Activated T-cell treated with anti-CD3 and anti-CD28 coated beads, Interleukin-2, amount 50 U/mL, for 24 hours (primary cell): ENCODE results near the gene FIBIN.

Experiments
- DNase-seq: peaks from one replicate; pipeline ENCODE4 v3.0.0-alpha.2; 2020
- H3K27ac Mint-ChIP-seq: 2 replicates; pipeline ENCODE4 v1.8.0; 2020; ENCODE audit warnings: mild to moderate bottlenecking, mixed read lengths
- H3K27me3 Mint-ChIP-seq: 2 replicates; pipeline ENCODE4 v1.8.0; 2020; ENCODE audit warnings: mixed read lengths
- H3K36me3 Mint-ChIP-seq: 2 replicates; pipeline ENCODE4 v1.8.0; 2020; ENCODE audit warnings: low read depth, mixed read lengths
- H3K4me1 Mint-ChIP-seq: 2 replicates; pipeline ENCODE4 v1.8.0; 2020; ENCODE audit warnings: low read depth, mixed read lengths
- H3K4me3 Mint-ChIP-seq: 2 replicates; pipeline ENCODE4 v1.8.0; 2020; ENCODE audit warnings: mild to moderate bottlenecking, moderate library complexity, mixed read lengths
- H3K9me3 Mint-ChIP-seq: 2 replicates; pipeline ENCODE4 v1.8.0; 2020; ENCODE audit warnings: mixed read lengths

The FIBIN gene

DNA sequence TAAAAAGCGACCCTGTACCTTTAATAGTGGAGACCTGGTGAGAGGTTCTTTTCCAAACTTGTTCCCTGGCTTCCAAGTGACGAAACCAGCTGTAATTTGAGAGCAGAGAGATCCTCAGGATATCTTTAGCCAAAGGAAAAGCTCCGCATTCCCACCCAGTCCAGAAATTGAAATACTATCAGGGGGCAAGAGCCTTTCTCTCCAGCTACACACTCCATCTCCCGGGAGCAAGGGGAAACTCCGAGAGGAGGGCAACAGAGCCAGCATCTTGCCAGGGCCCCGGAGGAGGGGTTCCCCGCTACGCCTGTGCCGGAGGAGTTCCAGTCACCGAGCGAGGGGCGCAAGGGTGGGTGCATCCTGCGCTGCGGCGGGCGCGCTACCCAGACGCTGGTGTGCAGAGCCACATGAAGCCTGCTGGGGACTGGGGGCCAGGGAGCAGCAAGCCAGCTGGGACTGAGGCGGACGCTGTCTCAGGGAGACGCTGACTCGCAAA is at the start of gene FIBIN:
Gene FIBIN (plus strand): TSS at position 148 of the 493 bp plus-strand sequence. CDS start 415 bp downstream, outside the sequence.
- H3K4me3 Mint-ChIP-seq = no peak within 1 kb of the TSS
- peaks cover 2% of the 10 kb centered on the region for H3K27me3 Mint-ChIP-seq
- H3K9me3 Mint-ChIP-seq = no peaks in the 10 kb centered on the region
- DNase-seq = no peak
- H3K4me1 Mint-ChIP-seq = no peaks in the 10 kb centered on the region
- H3K36me3 Mint-ChIP-seq = no peaks in the 10 kb centered on the region
- no peak within 1 kb of the TSS for H3K27ac Mint-ChIP-seq

DNA sequence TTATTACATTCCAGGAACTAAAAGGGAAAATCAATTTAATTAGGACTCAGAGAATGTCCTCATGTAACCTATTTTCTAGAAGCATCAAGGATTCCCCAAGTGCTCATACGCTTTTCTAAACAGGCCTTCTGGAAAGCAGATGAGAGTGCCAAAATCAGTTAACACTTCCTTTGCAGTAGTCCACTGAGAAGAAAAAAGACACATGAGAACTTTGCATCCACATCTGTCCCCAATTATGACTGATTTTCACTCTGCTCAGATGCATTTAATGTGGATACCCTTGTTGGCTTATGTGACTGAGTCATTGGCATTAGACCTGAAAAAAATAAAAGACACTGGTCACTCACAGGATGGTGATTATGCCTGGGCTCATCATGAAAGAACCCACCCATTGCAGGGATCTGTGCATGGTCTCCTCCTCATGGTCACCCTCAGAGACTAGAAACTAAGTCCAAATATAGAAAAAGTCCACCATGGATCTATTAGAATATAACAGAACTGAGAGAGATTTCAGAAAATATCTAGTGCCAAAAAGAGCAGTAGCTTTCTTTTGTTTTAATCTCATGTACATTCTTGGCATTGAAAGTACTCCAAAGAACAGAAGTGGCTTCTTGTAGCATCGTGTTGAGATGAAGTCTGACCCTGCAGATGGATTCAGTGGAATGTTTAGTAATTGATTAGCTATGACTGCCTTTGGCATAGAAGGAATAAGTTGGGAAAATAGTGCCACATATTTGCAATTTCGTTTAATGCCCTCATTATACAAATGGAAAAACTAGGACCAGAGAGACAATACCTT is 48.8 kb upstream of the FIBIN start:
- DNase-seq = no peak
- no peaks in the 10 kb centered on the region for H3K27me3 Mint-ChIP-seq
- H3K36me3 Mint-ChIP-seq = no peaks in the 10 kb centered on the region
- no peak overlapping the region for H3K27ac Mint-ChIP-seq
- peaks cover 12% of the 10 kb centered on the region for H3K9me3 Mint-ChIP-seq
- no peak overlapping the region for H3K4me3 Mint-ChIP-seq
- no peaks in the 10 kb centered on the region for H3K4me1 Mint-ChIP-seq

DNA sequence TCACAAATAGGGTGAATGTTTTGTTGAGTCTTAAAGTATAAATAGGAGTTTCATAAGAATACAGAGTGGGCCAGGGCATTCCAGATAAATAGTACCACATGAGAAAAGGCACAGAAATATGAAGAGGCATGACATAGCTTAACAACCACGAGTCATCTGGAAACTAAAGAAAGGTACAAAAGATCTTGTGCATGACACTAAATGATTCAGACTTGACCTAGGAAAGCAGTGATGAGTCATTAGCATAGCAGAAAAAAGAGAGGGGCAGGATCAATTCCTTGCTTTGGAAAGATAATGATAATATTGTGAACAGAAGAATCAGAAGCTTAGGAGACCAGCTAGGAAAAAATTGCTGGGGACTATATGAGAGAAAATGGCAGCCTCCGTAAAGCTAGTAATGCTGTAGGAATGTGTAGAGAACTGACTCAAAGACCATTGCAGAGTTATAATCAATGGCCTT is 47.6 kb upstream of the FIBIN start:
- Mint-ChIP-seq H3K4me3 (no peak overlapping the region), H3K36me3 (no peaks in the 10 kb centered on the region), H3K27me3 (no peaks in the 10 kb centered on the region), H3K4me1 (no peaks in the 10 kb centered on the region), H3K27ac (no peak overlapping the region), H3K9me3 (peaks cover 10% of the 10 kb centered on the region)
- no peak for DNase-seq

DNA sequence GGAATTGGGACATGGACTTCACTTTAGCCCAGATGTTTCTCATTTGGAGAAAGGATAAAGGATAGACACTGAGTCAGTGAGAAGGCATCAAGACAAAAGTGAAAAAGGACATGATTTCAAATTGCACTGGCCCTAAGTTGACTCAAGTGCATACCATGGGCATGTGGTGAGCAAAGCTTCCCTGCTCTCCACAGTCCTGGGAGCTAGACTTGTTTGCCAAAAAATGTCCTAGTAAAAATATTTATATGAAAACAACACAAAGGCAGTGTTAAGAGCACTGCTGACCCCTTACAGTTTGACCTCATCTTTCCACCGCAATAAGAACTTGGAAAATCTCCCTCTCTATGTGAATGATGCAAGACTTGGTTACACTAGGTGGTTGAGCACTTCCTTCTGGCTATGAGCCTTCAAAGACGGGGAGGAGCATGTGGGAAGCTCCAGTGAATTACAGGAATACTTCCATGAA is 46.5 kb upstream of the FIBIN start:
- no peaks in the 10 kb centered on the region for H3K4me1 Mint-ChIP-seq
- peaks cover 6% of the 10 kb centered on the region for H3K9me3 Mint-ChIP-seq
- H3K4me3 Mint-ChIP-seq = no peak overlapping the region
- no peaks in the 10 kb centered on the region for H3K27me3 Mint-ChIP-seq
- H3K36me3 Mint-ChIP-seq = no peaks in the 10 kb centered on the region
- no peak overlapping the region for H3K27ac Mint-ChIP-seq
- DNase-seq = no peak

DNA sequence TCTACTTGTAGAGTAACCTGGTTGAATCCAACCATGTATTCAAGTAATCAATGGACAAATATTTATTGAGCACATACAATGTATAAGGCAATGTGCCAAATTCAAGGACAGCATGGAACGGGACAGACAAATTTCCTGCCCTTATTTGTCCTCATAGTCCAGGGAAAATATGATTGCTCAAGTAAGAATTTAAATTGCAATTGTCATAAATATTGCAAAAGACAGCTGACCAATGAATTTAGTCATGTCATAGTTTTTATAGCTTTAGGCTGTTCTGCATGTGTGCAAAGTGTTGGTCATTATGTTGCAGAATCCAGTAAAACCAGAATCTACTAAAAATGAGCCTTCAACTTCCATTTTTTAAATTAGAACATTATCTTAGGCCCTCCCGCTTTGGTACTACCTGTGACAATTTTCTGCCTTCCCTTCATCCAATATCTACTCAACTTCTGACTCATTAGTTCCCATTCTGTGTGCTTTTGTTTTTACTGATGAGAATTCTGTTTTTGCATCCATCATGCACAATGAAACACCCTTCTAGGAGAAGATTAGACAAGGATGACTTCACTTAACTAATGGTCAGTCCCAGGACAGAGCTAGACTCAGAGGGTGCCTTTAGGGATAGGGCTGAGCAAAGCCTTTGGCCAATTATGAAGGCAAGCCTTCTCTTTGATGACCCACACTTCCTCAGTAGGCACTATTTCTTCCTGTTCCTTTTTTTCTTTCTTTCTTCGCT is 45.8 kb upstream of the FIBIN start:
- no peaks in the 10 kb centered on the region for H3K27me3 Mint-ChIP-seq
- no peak overlapping the region for H3K4me3 Mint-ChIP-seq
- H3K4me1 Mint-ChIP-seq = no peaks in the 10 kb centered on the region
- no peak overlapping the region for H3K27ac Mint-ChIP-seq
- no peaks in the 10 kb centered on the region for H3K36me3 Mint-ChIP-seq
- no peak for DNase-seq
- H3K9me3 Mint-ChIP-seq = peaks cover 6% of the 10 kb centered on the region

DNA sequence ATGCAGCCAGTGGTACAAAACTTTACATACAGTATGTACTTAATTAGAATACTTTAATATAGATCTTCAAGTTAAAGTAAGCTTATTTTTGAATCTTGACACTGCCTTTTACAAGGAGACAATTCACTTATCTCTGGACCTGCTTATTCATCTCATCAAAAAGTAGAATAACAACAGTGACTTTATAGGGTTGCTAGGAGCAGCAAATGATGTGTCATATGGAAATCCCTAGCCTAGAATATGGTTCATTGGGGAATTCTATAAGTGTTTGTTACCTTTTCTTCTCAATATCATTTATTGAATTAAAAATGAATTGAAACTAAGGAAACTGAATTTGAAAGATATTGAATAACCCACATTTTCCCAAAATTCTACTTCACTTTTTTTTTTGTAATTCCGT is 45.0 kb upstream of the FIBIN start:
- peaks cover 3% of the 10 kb centered on the region for H3K9me3 Mint-ChIP-seq
- no peaks in the 10 kb centered on the region for H3K4me1 Mint-ChIP-seq
- no peak overlapping the region for H3K4me3 Mint-ChIP-seq
- H3K27me3 Mint-ChIP-seq = no peaks in the 10 kb centered on the region
- no peak for DNase-seq
- H3K27ac Mint-ChIP-seq = no peak overlapping the region
- H3K36me3 Mint-ChIP-seq = no peaks in the 10 kb centered on the region

DNA sequence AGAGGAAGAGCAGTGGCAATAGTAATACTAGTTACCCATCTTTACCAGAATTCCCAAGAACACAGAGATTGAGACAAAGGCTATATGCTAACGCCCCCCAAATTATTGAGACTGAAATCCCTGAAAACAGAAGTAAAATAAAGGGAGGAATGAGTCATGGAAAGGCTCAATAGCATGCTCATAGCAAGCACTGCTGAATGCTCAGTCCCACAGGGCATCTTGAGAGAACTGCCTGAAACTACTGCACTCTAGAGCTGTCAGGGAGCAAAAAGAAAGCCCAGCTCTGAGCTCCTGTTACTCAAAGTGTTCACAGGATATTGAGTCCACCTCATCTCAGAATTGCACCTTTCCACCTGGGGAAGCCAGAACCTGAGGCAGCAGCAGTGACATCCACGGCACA is 44.1 kb upstream of the FIBIN start:
- no peaks in the 10 kb centered on the region for H3K36me3 Mint-ChIP-seq
- H3K4me1 Mint-ChIP-seq = no peaks in the 10 kb centered on the region
- peaks cover 3% of the 10 kb centered on the region for H3K9me3 Mint-ChIP-seq
- no peak overlapping the region for H3K4me3 Mint-ChIP-seq
- H3K27ac Mint-ChIP-seq = no peak overlapping the region
- H3K27me3 Mint-ChIP-seq = no peaks in the 10 kb centered on the region
- DNase-seq = no peak

DNA sequence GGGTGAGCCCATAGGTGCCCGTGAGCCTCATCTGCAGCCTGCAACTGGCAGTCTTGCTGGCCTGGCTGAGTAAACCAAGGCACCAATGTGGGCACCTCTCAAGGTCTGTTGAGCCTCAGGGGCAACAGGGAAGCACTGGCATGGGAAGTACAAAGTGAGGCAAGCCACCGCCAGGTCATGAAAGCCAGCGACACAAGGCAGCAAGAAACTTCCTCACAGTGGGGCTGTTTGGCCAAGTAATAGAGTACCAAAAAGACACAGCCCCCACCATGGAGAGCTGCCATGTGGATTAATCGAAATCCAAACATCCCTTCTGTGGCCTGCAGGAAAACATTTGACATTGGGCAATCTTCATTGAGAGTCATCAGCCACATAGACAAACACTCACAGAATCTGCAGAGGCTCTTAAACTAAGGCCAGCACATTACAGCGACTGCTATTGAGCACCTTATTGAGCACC is 43.6 kb upstream of the FIBIN start:
- H3K36me3 Mint-ChIP-seq = no peaks in the 10 kb centered on the region
- H3K27me3 Mint-ChIP-seq = no peaks in the 10 kb centered on the region
- peaks cover 3% of the 10 kb centered on the region for H3K9me3 Mint-ChIP-seq
- H3K4me1 Mint-ChIP-seq = no peaks in the 10 kb centered on the region
- no peak overlapping the region for H3K27ac Mint-ChIP-seq
- H3K4me3 Mint-ChIP-seq = no peak overlapping the region
- no peak for DNase-seq

DNA sequence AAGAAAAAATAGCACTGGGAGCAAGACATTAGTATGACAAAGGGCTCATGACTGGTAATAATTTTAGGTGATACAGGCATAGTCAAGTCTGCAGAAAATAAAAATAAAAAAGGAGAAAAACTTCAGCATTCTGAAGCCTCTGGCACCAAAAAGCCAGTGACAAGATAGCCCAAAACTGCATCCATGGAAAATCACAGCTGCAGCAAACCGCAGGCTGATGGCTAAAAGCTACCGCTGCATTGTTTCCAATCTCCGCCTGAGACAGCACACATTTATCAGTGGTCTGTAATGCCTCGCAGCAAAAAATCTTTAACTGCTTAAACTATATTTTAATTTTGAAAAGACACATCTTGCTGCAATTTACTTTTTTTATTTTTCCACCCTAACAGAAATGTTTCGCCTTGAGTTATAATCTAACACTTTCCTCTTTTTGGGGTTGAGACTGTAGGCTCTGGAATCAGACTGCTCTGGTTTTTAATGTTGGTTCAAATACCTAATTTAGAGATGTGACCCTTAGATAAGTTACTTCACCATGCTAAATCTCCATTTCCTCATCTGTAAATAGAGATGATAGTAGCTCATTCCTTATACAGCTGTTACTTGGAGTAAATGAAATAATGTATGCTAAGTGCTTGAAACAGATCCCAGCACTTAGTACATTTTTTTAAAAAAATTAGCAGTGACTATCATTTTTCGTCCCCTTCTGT is 42.0 kb upstream of the FIBIN start:
- Mint-ChIP-seq H3K27ac (no peak overlapping the region), H3K4me1 (no peaks in the 10 kb centered on the region), H3K27me3 (no peaks in the 10 kb centered on the region), H3K36me3 (no peaks in the 10 kb centered on the region), H3K4me3 (no peak overlapping the region), H3K9me3 (peaks cover 3% of the 10 kb centered on the region)
- no peak for DNase-seq

DNA sequence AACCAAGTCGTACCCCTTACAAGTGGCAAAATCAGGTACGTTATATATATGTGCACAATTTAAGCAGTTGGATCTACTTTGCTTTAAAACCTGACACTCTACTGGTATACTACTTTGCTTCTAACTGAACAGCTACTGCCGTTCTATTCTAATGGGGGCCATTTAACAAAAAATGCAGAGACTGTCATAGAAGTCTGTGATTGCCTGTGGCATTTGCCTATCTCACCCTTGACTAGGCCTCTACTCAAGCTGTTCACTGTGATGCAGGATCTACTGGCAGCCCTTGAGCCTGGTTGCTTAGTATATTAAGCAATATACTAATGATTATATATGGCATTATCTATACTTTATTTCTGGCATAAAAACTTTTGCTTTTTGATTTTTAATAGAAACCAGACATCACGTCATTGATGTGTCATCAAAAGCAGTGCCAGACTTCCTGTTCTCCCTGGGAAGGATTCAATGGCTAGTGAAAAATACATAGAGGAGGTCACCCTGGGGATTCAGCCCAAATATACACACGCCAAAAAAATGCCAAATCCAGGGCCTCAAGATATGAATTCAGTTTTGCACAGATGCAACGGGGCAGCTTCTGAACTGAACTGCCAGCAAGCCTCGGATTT is 40.0 kb upstream of the FIBIN start:
- no peak overlapping the region for H3K4me3 Mint-ChIP-seq
- peaks cover 5% of the 10 kb centered on the region for H3K9me3 Mint-ChIP-seq
- no peaks in the 10 kb centered on the region for H3K27me3 Mint-ChIP-seq
- H3K36me3 Mint-ChIP-seq = no peaks in the 10 kb centered on the region
- no peak overlapping the region for H3K27ac Mint-ChIP-seq
- DNase-seq = no peak
- no peaks in the 10 kb centered on the region for H3K4me1 Mint-ChIP-seq

DNA sequence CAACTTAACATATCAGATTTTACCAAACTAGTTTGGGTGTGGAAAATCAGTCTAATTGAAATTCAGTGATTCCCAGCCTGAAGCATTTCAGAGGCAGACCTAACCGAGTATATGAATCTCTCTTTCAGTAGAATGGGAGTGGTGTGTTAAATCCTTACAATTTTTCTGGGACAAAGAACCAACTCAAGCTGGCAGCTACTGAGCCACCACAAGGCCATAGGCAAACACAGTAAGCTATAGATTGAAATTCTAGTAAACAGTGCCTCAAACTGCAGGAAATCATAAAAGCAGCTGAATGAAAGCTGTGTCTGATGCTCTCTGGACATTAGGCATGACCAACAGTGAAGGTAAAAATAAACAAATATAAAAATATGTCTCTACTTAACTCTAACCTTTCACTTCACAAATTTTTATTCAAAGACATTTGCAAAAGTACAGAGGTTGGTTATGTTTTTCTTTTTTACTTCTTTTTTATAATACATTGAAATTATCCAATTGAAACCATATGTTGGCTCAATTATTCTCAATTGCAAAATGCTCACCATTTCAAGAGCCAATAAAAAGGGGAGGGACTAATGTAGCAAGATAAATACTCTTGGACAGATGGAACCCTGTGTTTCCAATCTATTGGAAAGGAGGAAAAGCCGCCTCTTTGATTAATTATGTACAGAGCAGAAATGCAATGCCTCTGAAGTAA is 35.8 kb upstream of the FIBIN start:
- H3K36me3 Mint-ChIP-seq = no peaks in the 10 kb centered on the region
- no peaks in the 10 kb centered on the region for H3K4me1 Mint-ChIP-seq
- no peak overlapping the region for H3K4me3 Mint-ChIP-seq
- H3K9me3 Mint-ChIP-seq = peaks cover 5% of the 10 kb centered on the region
- no peaks in the 10 kb centered on the region for H3K27me3 Mint-ChIP-seq
- DNase-seq = no peak
- no peak overlapping the region for H3K27ac Mint-ChIP-seq

DNA sequence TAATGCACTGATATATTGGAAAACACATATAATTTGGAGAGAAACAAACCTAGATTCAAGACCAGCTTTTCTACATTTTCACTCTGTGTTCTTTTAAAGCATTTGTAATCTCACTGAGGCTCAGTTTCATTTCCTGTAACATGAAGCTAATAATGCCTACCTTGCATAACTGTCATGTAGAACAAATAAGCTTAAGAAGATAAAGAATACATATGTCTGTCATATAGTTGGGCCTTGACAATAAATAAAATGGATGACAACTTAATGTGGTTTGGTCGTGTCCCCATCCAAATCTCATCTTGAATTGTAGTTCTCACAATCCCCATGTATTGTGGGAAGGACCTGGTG is 35.2 kb upstream of the FIBIN start:
- Mint-ChIP-seq H3K9me3 (peaks cover 5% of the 10 kb centered on the region), H3K4me1 (no peaks in the 10 kb centered on the region)

DNA sequence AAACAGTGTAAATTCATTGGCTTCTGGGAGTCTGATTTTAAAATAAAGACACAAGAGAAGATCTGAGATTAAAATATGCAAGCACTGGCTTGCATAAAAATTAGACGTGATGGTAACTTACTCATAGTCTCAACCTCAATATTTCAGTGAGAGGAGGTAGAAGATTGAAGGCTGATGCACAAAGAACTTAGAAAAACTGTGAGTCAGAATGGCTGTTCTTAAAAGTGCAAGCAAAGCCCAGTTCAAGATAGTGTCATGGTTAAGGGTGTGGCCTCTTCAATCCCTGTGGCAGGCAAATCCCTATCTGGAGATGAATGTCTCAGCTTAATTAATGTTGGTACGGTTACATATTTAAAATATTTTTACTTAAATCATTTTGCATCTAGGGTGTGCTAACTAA is 33.6 kb upstream of the FIBIN start:
- no peak for DNase-seq
- Mint-ChIP-seq H3K9me3 (peaks cover 10% of the 10 kb centered on the region), H3K36me3 (no peaks in the 10 kb centered on the region), H3K27ac (no peak overlapping the region), H3K4me1 (no peaks in the 10 kb centered on the region), H3K27me3 (no peaks in the 10 kb centered on the region), H3K4me3 (no peak overlapping the region)

More for the DNA sequence above, 35.2 kb upstream of the FIBIN start:
- Mint-ChIP-seq H3K27ac (no peak overlapping the region), H3K36me3 (no peaks in the 10 kb centered on the region), H3K4me3 (no peak overlapping the region), H3K27me3 (no peaks in the 10 kb centered on the region)
- DNase-seq = no peak

DNA sequence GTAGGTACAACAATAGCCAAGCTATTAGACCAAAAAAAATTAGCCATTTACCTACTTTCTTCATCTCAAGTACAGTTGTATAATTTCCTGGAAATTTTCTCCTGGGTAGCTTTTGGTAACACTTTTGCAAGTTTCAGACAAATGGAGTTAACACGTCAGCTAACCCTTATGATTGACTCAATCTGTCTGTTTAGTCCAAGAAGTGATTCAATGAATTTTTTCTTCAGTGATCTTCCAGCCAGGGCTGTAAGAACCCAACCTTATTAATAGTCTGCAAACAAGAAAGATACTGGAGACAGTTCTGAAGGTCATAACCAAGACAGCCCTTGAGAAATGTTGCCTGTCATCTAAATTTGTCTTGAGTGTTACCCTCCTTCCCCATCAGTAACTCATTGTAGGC is 30.1 kb upstream of the FIBIN start:
- Mint-ChIP-seq H3K27me3 (no peaks in the 10 kb centered on the region), H3K4me1 (no peaks in the 10 kb centered on the region), H3K9me3 (peaks cover 5% of the 10 kb centered on the region)

More for the DNA sequence above, 30.1 kb upstream of the FIBIN start:
- Mint-ChIP-seq H3K36me3 (no peaks in the 10 kb centered on the region), H3K4me3 (no peak overlapping the region), H3K27ac (no peak overlapping the region)
- no peak for DNase-seq
